Measurements from ENCODE around the gene ECPAS.

GRCh38 chr9:111477677-111478076, 6.5 kb downstream of the ECPAS start:
- TF ChIP-seq CTCF (IDR thresholded peaks at IDR 0.05) = no peak
- no peak for TF ChIP-seq POLR2A (IDR thresholded peaks at IDR 0.05)
- TF ChIP-seq POLR2AphosphoS5 (IDR thresholded peaks at IDR 0.05) = no peak
